GM12878 (cell line): ENCODE measurements around the gene B4GALT7. TPM values are rescaled to one million over a fixed set of nuclear protein-coding genes. Genes with fewer than 3 reads are reported as not detected.

ENCODE experiments used
- ATAC-seq: fragments of 200-7000 bp; cut with Tn5 transposase; 3 replicates; pipeline ENCODE4 v1.9.1; 2020; ENCODE audit warnings: mild to moderate bottlenecking, moderate library complexity
- BruUV-seq: library from RNA; stranded (reverse); fragments of 400-500 nt; replicated peaks from 2 replicates; lab custom pipeline; 2021; lab: Mats Ljungman, UMichigan
- CTCF ChIA-PET: fragments of 300-600 bp; sonication (Branson Sonifier 250); formaldehyde crosslinking; extraction: SDS; loops from one replicate; lab custom pipeline; 2021; ENCODE audit warnings: inconsistent platforms; lab: Yijun Ruan, JAX
- POLR2A ChIA-PET: fragments of 350-600 bp; formaldehyde crosslinking; extraction: SDS; loops from one replicate; lab custom pipeline; 2021; ENCODE audit warnings: inconsistent platforms; lab: Charles Lee
- RAD21 ChIA-PET: fragments of 300-600 bp; sonication (Branson Sonifier 250); formaldehyde crosslinking; loops from one replicate; lab custom pipeline; 2023; ENCODE audit warnings: antibody characterized with exemption; ENCODE audit not compliant: unreplicated experiment; lab: Charles Lee
- SMC1A ChIA-PET: fragments of 300-600 bp; sonication (Branson Sonifier 250); formaldehyde crosslinking; loops from one replicate; lab custom pipeline; 2023; ENCODE audit not compliant: unreplicated experiment, uncharacterized antibody; lab: Charles Lee
- DNase-seq: peaks from one replicate; pipeline ENCODE4 v3.0.0-alpha.2; 2011; ENCODE audit warnings: low read depth, low spot score
- FAIRE-seq: peaks from 3 replicates; lab custom pipeline; 2011; peaks lifted over from hg19 to GRCh38; lab: Jason Lieb, UNC
- H2AFZ ChIP-seq: 2 replicates; pipeline ENCODE4 v1.6.0; 2011; ENCODE audit warnings: low read depth, low read length, control low read depth; ENCODE audit not compliant: control insufficient read depth
- H3K27ac ChIP-seq: 2 replicates; pipeline ENCODE4 v1.5.1; 2011; ENCODE audit warnings: control low read depth; ENCODE audit not compliant: control insufficient read depth, insufficient read depth
- H3K27me3 ChIP-seq, 2 experiments: replicated peaks in 1 of 2; 2 replicates each; pipeline versions ENCODE4 v1.6.0 to v1.6.1; 2011; ENCODE audit warnings: low read length in 1 of 2; ENCODE audit not compliant: control insufficient read depth in 2 of 2, insufficient read depth in 2 of 2
- H3K36me3 ChIP-seq, 2 experiments: 2 replicates each; pipeline ENCODE4 v1.5.1; 2011; ENCODE audit warnings: low read length in 1 of 2; ENCODE audit not compliant: control insufficient read depth in 2 of 2, insufficient read depth in 2 of 2
- H3K4me1 ChIP-seq: 2 replicates; pipeline ENCODE4 v1.6.1; 2011; ENCODE audit warnings: mild to moderate bottlenecking, low read length, moderate library complexity, mixed read lengths; ENCODE audit not compliant: control insufficient read depth, insufficient read depth
- H3K4me2 ChIP-seq: 2 replicates; pipeline ENCODE4 v1.6.0; 2011; ENCODE audit warnings: control low read depth; ENCODE audit not compliant: control insufficient read depth, insufficient read depth
- H3K4me3 ChIP-seq: fragments of 200-600 bp; sonication (generic); 2 replicates; pipeline ENCODE4 v1.5.1; 2016
- H3K79me2 ChIP-seq: 2 replicates; pipeline ENCODE4 v1.6.0; 2011; ENCODE audit warnings: low read length; ENCODE audit not compliant: control insufficient read depth, insufficient read depth
- H3K9ac ChIP-seq: 2 replicates; pipeline ENCODE4 v1.8.0; 2011; ENCODE audit warnings: low read length, control low read depth, mixed read lengths; ENCODE audit not compliant: control insufficient read depth, insufficient read depth
- H3K9me3 ChIP-seq: replicated peaks from 3 replicates; pipeline ENCODE4 v1.5.1; 2011; ENCODE audit warnings: mild to moderate bottlenecking, low read length; ENCODE audit not compliant: control insufficient read depth, insufficient read depth
- H4K20me1 ChIP-seq: 2 replicates; pipeline ENCODE4 v1.6.0; 2011; ENCODE audit not compliant: control insufficient read depth, insufficient read depth
- CBX5 ChIP-seq: sonication (generic); IDR thresholded peaks from 2 replicates; pipeline ENCODE4 v1.6.1; 2016; ENCODE audit warnings: low read depth, moderate library complexity, mild to moderate bottlenecking, inconsistent platforms
- CEBPZ ChIP-seq: fragments of 150-350 bp; IDR thresholded peaks from 2 replicates; pipeline ENCODE4 v1.6.1; 2016; ENCODE audit warnings: low read depth, low read length
- HCFC1 ChIP-seq: fragments of 150-350 bp; IDR thresholded peaks from 2 replicates; pipeline ENCODE4 v1.6.1; 2014; ENCODE audit warnings: low read length
- MAX ChIP-seq: IDR thresholded peaks from 2 replicates; pipeline ENCODE4 v1.6.1; 2012; ENCODE audit warnings: low read depth, low read length, improper control_type of control experiment
- MEF2A ChIP-seq: IDR thresholded peaks from 2 replicates; pipeline ENCODE4 v1.6.1; 2011; ENCODE audit warnings: low read depth, mild to moderate bottlenecking, low read length, moderate library complexity; ENCODE audit not compliant: insufficient read depth
- NFYA ChIP-seq: IDR thresholded peaks from 2 replicates; pipeline ENCODE4 v1.6.1; 2011; ENCODE audit warnings: low read depth, mild to moderate bottlenecking, low read length, improper control_type of control experiment, borderline replicate concordance
- PAX8 ChIP-seq: fragments of 450-650 bp; IDR thresholded peaks from 2 replicates; pipeline ENCODE4 v1.6.1; 2017; ENCODE audit warnings: mild to moderate bottlenecking, moderate library complexity
- RBBP5 ChIP-seq: fragments of 200-600 bp; sonication (generic); conservative IDR thresholded peaks from 2 replicates; pipeline ENCODE4 v1.6.1; 2016
- SIX5 ChIP-seq: IDR thresholded peaks from 2 replicates; pipeline ENCODE4 v1.6.1; 2011; ENCODE audit warnings: mild to moderate bottlenecking, low read depth, low read length, moderate library complexity; ENCODE audit not compliant: severe bottlenecking
- USF2 ChIP-seq: IDR thresholded peaks from 2 replicates; pipeline ENCODE4 v1.6.1; 2011; ENCODE audit warnings: low read depth, low read length, improper control_type of control experiment, borderline replicate concordance
- YY1 ChIP-seq: IDR thresholded peaks from 2 replicates; pipeline ENCODE4 v1.6.1; 2011; ENCODE audit warnings: low read depth, mild to moderate bottlenecking, low read length
- WGBS: methylation state at CpG from one replicate; pipeline ENCODE4 v1.1.6; 2016; ENCODE audit warnings: low lambda C conversion rate; ENCODE audit not compliant: insufficient replicate concordance, insufficient coverage; ENCODE audit errors: missing lambda C conversion rate; 5-methylcytosine and 5-hydroxymethylcytosine counted together
- in situ Hi-C: fragments of 300-500 bp; cut with MboI; formaldehyde crosslinking; loops from 9 replicates; pipeline ENCODE4 v1.14.3; 2018; ENCODE audit warnings: mixed read lengths
- intact Hi-C: fragments of 100-400 bp; cut with micrococcal nuclease; formaldehyde crosslinking; loops from one replicate; pipeline ENCODE4 v1.14.2; 2022; ENCODE audit not compliant: unreplicated experiment
- polyA plus RNA-seq, 11 experiments: library from polyadenylated mRNA; depleted of rRNA in 4 of 11; unstranded in 6 of 11; stranded (reverse) in 5 of 11; fragments of >200 nt; fragmentation: Nextera tagmentation in 4 of 11; fragmentation: Illumina TruSeq in 1 of 11; extraction: Ambion mirVana in 4 of 11; extraction: Trizol in 1 of 11; gene quantifications; 1 replicate in 1 of 11; 2 replicates in 10 of 11; pipeline versions ENCODE4 v1.2.1 to v1.2.3, GENCODE V29; 2011 to 2016; ENCODE audit warnings: inconsistent platforms in 2 of 11, missing spikeins in 2 of 11, low read depth in 1 of 11
- total RNA-seq, 4 experiments: library from RNA; depleted of rRNA in 3 of 4; stranded (reverse); fragments of >200 nt in 3 of 4; fragmentation: Illumina TruSeq in 1 of 4; extraction: Trizol in 1 of 4; gene quantifications; 2 replicates each; pipeline versions ENCODE4 v1.2.1 to v1.2.3, GENCODE V29; 2013 to 2021

Gene B4GALT7
- total and polyA plus RNA-seq, 10 of the 15 experiments (the other 5 are each of a cell fraction or from before 2014, with no cell fraction given), result 0.34 to 27.3 (median 16.4) TPM

- TF ChIP-seq SIX5, result no peak
- no peak for TF ChIP-seq USF2
- no peak for TF ChIP-seq PAX8
- TF ChIP-seq CBX5, result no peak
- TF ChIP-seq MAX, result no peak
- TF ChIP-seq RBBP5, result no peak
- no peak for TF ChIP-seq YY1
- no peak for TF ChIP-seq CEBPZ
- TF ChIP-seq HCFC1, result no peak
- TF ChIP-seq NFYA, result no peak
- no peak for TF ChIP-seq MEF2A
- H3K4me2 ChIP-seq, result no peak overlapping the region
- ATAC-seq (no peak), FAIRE-seq (no peak), DNase-seq (no peak)
- peaks cover 13% of the 10 kb centered on the region for H3K79me2 ChIP-seq
- no TSS peak for BruUV-seq
- intact Hi-C loops, result loop anchor here (5.0 kb wide), 1 partner anchor 97 kb away; the partner anchor contains the start of gene DOK3
- POLR2A ChIA-PET, result no interaction called here
- no peak overlapping the region for H2AFZ ChIP-seq
- H3K4me3 ChIP-seq, result no peak overlapping the region
- no peaks in the 10 kb centered on the region for H4K20me1 ChIP-seq
- no peaks in the 10 kb centered on the region for H3K9me3 ChIP-seq
- SMC1A ChIA-PET, result no interaction called here
- peaks cover 0 to 4% of the 10 kb centered on the region in 2 experiments; a peak in 1 of 4 replicates for H3K36me3 ChIP-seq
- RAD21 ChIA-PET, result no interaction called here
- WGBS, result 62% methylated on average over 4 of the region's 5 CpGs
- H3K27me3 ChIP-seq, result no peaks in the 10 kb centered on the region
- in situ Hi-C loops, result loop anchor here (10.0 to 25.0 kb wide), 3 partner anchors 460 to 1567 kb away; no protein-coding TSS in a partner anchor
- H3K9ac ChIP-seq, result no peak overlapping the region
- CTCF ChIA-PET, result no interaction called here
- H3K4me1 ChIP-seq, result peaks cover 3% of the 10 kb centered on the region; the same call in 1 of the 2 replicates
- no peak overlapping the region for H3K27ac ChIP-seq
Observed at GRCh38 chr5:177604656-177605055, 4.7 kb downstream of the B4GALT7 start.
